Activated T-cell treated with anti-CD3 and anti-CD28 coated beads for 4 hours (primary cell): ENCODE results near the gene TGM5.
"Not testable (repeated sequence)": the region's sequence is repeated elsewhere in the genome, so short reads cannot be mapped to it uniquely, and the experiment has no call there.

Experiments used
- DNase-seq: peaks from one replicate; pipeline ENCODE4 v3.0.0-alpha.2; 2020

The TGM5 gene

GRCh38 chr15:43275740-43276562 lies 9.2 kb upstream of the TGM5 start:
- no peak for DNase-seq

GRCh38 chr15:43274136-43274535 lies 7.4 kb upstream of the TGM5 start:
- DNase-seq = no peak

GRCh38 chr15:43273243-43273642 lies 6.5 kb upstream of the TGM5 start:
- no peak for DNase-seq

- DNase-seq = not testable (repeated sequence)
These were observed 5.2 kb upstream of the TGM5 start for GRCh38 chr15:43271908-43272307.

- DNase-seq = no peak
These were observed 4.1 kb upstream of the TGM5 start for GRCh38 chr15:43270676-43271306.

GRCh38 chr15:43270113-43270665 lies 3.5 kb upstream of the TGM5 start:
- no peak for DNase-seq

- no peak for DNase-seq
These were observed 1.7 kb upstream of the TGM5 start for GRCh38 chr15:43268111-43269105.

- no peak for DNase-seq
These were observed 711 bp upstream of the TGM5 start for GRCh38 chr15:43267439-43267838.

GRCh38 chr15:43266386-43266785 lies 342 bp downstream of the TGM5 start:
- no peak for DNase-seq

- DNase-seq = no peak
These were observed 6.6 kb downstream of the TGM5 start for GRCh38 chr15:43260011-43260615.

- DNase-seq = no peak
These were observed 7.9 kb downstream of the TGM5 start for GRCh38 chr15:43258781-43259180.

- no peak for DNase-seq
These were observed 10.4 kb downstream of the TGM5 start for GRCh38 chr15:43256341-43256740.

GRCh38 chr15:43255376-43255775 lies 11.4 kb downstream of the TGM5 start:
- no peak for DNase-seq

GRCh38 chr15:43253431-43254403 lies 13.0 kb downstream of the TGM5 start:
- no peak for DNase-seq

- DNase-seq = no peak
These were observed 14.9 kb downstream of the TGM5 start for GRCh38 chr15:43251871-43252250.

- no peak for DNase-seq
These were observed 15.4 kb downstream of the TGM5 start for GRCh38 chr15:43251185-43251870.

- DNase-seq = no peak
These were observed 15.9 kb downstream of the TGM5 start for GRCh38 chr15:43250785-43251184.

GRCh38 chr15:43249699-43250203 lies 17.0 kb downstream of the TGM5 start:
- DNase-seq = no peak

GRCh38 chr15:43249236-43249635 lies 17.5 kb downstream of the TGM5 start:
- no peak for DNase-seq

- DNase-seq = no peak
These were observed 20.4 kb downstream of the TGM5 start for GRCh38 chr15:43246261-43246774.
